ENCODE data around the gene SLC8A1.

The SLC8A1 gene

GRCh38 chr2:40287195-40287594 lies 164.7 kb downstream of the SLC8A1 start:
- in situ Hi-C loops (cut with HindIII; ENCODE audit: low sequenced_read_pairs), result no loop called here
- DNase-seq (ENCODE audit: low read depth), result no peak

GRCh38 chr2:40286721-40287120 lies 165.2 kb downstream of the SLC8A1 start:
- no peak for DNase-seq (ENCODE audit: low read depth)
- no peak for TF ChIP-seq CTCF (IDR thresholded peaks at IDR 0.05; ENCODE audit: low read depth, low read length, missing control alignments)
- no peak overlapping the region for H3K4me3 ChIP-seq (ENCODE audit: low read depth, low read length)
- in situ Hi-C loops (cut with HindIII; ENCODE audit: low sequenced_read_pairs), result no loop called here

More at GRCh38 chr2:40287195-40287594, 164.7 kb downstream of the SLC8A1 start:
- TF ChIP-seq CTCF (IDR thresholded peaks at IDR 0.05; ENCODE audit: low read depth, low read length, missing control alignments), result no peak
- no peak overlapping the region for H3K4me3 ChIP-seq (ENCODE audit: low read depth, low read length)

GRCh38 chr2:40285391-40285790 lies 166.5 kb downstream of the SLC8A1 start:
- no peak overlapping the region for H3K4me3 ChIP-seq (ENCODE audit: low read depth, low read length)
- in situ Hi-C loops (cut with HindIII; ENCODE audit: low sequenced_read_pairs), result no loop called here
- no peak for TF ChIP-seq CTCF (IDR thresholded peaks at IDR 0.05; ENCODE audit: low read depth, low read length, missing control alignments)
- no peak for DNase-seq (ENCODE audit: low read depth)

- DNase-seq (ENCODE audit: low read depth), result no peak
- no peak overlapping the region for H3K4me3 ChIP-seq (ENCODE audit: low read depth, low read length)
- in situ Hi-C loops (cut with HindIII; ENCODE audit: low sequenced_read_pairs), result no loop called here
- TF ChIP-seq CTCF (IDR thresholded peaks at IDR 0.05; ENCODE audit: low read depth, low read length, missing control alignments), result no peak
Measured at GRCh38 chr2:40284797-40285196, 167.1 kb downstream of the SLC8A1 start.

- no peak overlapping the region for H3K4me3 ChIP-seq (ENCODE audit: low read depth, low read length)
- in situ Hi-C loops (cut with HindIII; ENCODE audit: low sequenced_read_pairs), result no loop called here
- TF ChIP-seq CTCF (IDR thresholded peaks at IDR 0.05; ENCODE audit: low read depth, low read length, missing control alignments), result no peak
- no peak for DNase-seq (ENCODE audit: low read depth)
Measured at GRCh38 chr2:40283111-40283909, 168.6 kb downstream of the SLC8A1 start.

- TF ChIP-seq CTCF (IDR thresholded peaks at IDR 0.05; ENCODE audit: low read depth, low read length, missing control alignments), result no peak
- in situ Hi-C loops (cut with HindIII; ENCODE audit: low sequenced_read_pairs), result no loop called here
- no peak for DNase-seq (ENCODE audit: low read depth)
- no peak overlapping the region for H3K4me3 ChIP-seq (ENCODE audit: low read depth, low read length)
Measured at GRCh38 chr2:40282428-40282827, 169.5 kb downstream of the SLC8A1 start.

All from astrocyte of the cerebellum (primary cell).